Measurements from ENCODE around the gene CDKL5.

The CDKL5 gene

GRCh38 chrX:18654875-18655836 is 229.7 kb downstream of the CDKL5 start:
- DNase-seq: no peak

GRCh38 chrX:18661273-18661672 is 235.9 kb downstream of the CDKL5 start:
- DNase-seq: no peak

- no peak for DNase-seq
Measured at GRCh38 chrX:18664947-18665346, 239.5 kb downstream of the CDKL5 start.

- peak in 1 of 2 donors; percentile 6 for DNase-seq
Measured at GRCh38 chrX:18666614-18667013, 241.2 kb downstream of the CDKL5 start.

- no peak for DNase-seq
Measured at GRCh38 chrX:18668071-18668835, 242.8 kb downstream of the CDKL5 start.

- DNase-seq: no peak
Measured at GRCh38 chrX:18672008-18672407, 246.6 kb downstream of the CDKL5 start, which contains the start of gene RS1. TSS of gene RS1 (minus strand) at chrX:18672108. CDS start at chrX:18672068, 40 bp downstream.

GRCh38 chrX:18674417-18674787 is 249.0 kb downstream of the CDKL5 start:
- no peak for DNase-seq

GRCh38 chrX:18674788-18675735 is 249.7 kb downstream of the CDKL5 start:
- DNase-seq: peak; percentile 83 to 91

GRCh38 chrX:18676050-18676449 is 250.6 kb downstream of the CDKL5 start:
- no peak for DNase-seq

GRCh38 chrX:18676470-18676869 is 251.1 kb downstream of the CDKL5 start:
- no peak for DNase-seq

GRCh38 chrX:18677161-18677869 is 251.9 kb downstream of the CDKL5 start:
- no peak for DNase-seq

GRCh38 chrX:18681996-18682395 is 256.6 kb downstream of the CDKL5 start:
- no peak for DNase-seq

- no peak for DNase-seq
Measured at GRCh38 chrX:18682979-18683387, 257.6 kb downstream of the CDKL5 start.

GRCh38 chrX:18687856-18688495 is 262.6 kb downstream of the CDKL5 start:
- no peak for DNase-seq

GRCh38 chrX:18691431-18691830 is 266.0 kb downstream of the CDKL5 start:
- no peak for DNase-seq

GRCh38 chrX:18692541-18692940 is 267.1 kb downstream of the CDKL5 start:
- no peak for DNase-seq

GRCh38 chrX:18696653-18697052 is 271.2 kb downstream of the CDKL5 start:
- DNase-seq: no peak

- no peak for DNase-seq
Measured at GRCh38 chrX:18698737-18699650, 273.6 kb downstream of the CDKL5 start.

- DNase-seq: no peak
Measured at GRCh38 chrX:18701621-18702361, 276.4 kb downstream of the CDKL5 start.

Measured in CD4-positive, alpha-beta T cell treated with Interferon alpha-2 for 1 hour (primary cell).